Effector memory CD4-positive, alpha-beta T cell (primary cell): ENCODE results near the gene TMEM100.

Experiments
- DNase-seq, 3 donors: peaks; one replicate each; pipeline ENCODE4 v3.0.0-alpha.2; 2020
- H3K27ac ChIP-seq: 2 replicates; pipeline ENCODE4 v1.7.0; 2013; ENCODE audit warnings: mild to moderate bottlenecking, low read length, moderate library complexity; ENCODE audit not compliant: insufficient read depth, poor library complexity, severe bottlenecking
- H3K27me3 ChIP-seq: replicated peaks from 2 replicates; pipeline ENCODE4 v1.7.0; 2013; ENCODE audit warnings: mild to moderate bottlenecking, low read length; ENCODE audit not compliant: insufficient read depth, control insufficient read depth, poor library complexity, severe bottlenecking
- H3K36me3 ChIP-seq: 2 replicates; pipeline ENCODE4 v1.7.0; 2013; ENCODE audit warnings: mild to moderate bottlenecking, low read length, moderate library complexity; ENCODE audit not compliant: control insufficient read depth, insufficient read depth
- H3K4me1 ChIP-seq: 2 replicates; pipeline ENCODE4 v1.7.0; 2013; ENCODE audit warnings: low read length, mild to moderate bottlenecking; ENCODE audit not compliant: control insufficient read depth, insufficient read depth, poor library complexity, severe bottlenecking
- H3K4me3 ChIP-seq: 2 replicates; pipeline ENCODE4 v1.7.0; 2013; ENCODE audit warnings: low read length, low read depth, mild to moderate bottlenecking; ENCODE audit not compliant: insufficient read depth, poor library complexity, severe bottlenecking
- H3K9me3 ChIP-seq: 2 replicates; pipeline ENCODE4 v1.7.0; 2013; ENCODE audit warnings: mild to moderate bottlenecking, low read length, moderate library complexity; ENCODE audit not compliant: control insufficient read depth

Gene TMEM100

DNA sequence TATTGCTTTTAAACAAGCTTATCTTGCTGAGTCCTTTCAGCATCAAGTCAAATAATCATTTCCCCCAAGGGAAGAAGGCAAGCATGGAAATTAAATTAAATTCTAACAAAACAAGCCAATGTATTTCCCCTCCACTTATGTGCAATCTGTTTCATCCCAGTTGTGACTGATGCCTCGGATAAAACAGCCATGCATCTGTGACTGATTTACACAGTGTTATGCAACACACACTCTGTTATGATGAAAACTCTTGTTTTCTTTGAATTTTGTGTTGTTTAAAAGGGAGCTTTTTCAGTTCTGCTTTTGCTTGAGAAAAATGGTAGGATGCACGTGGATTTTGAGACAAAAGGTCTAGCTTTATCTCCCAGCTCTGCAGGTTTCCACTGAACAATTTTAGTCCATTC, 32.6 kb downstream of the TMEM100 start:
- Histone ChIP-seq H3K4me1 (no peaks in the 10 kb centered on the region), H3K36me3 (no peaks in the 10 kb centered on the region), H3K9me3 (no peaks in the 10 kb centered on the region), H3K27me3 (no peaks in the 10 kb centered on the region), H3K4me3 (no peak overlapping the region), H3K27ac (no peak overlapping the region)
- DNase-seq = no peak

GRCh38 chr17:55689672-55690071, 33.0 kb downstream of the TMEM100 start:
- Histone ChIP-seq H3K27ac (no peak overlapping the region), H3K4me3 (no peak overlapping the region), H3K4me1 (no peaks in the 10 kb centered on the region), H3K27me3 (no peaks in the 10 kb centered on the region), H3K36me3 (no peaks in the 10 kb centered on the region), H3K9me3 (no peaks in the 10 kb centered on the region)
- no peak for DNase-seq

- no peaks in the 10 kb centered on the region for H3K27me3 ChIP-seq
- H3K9me3 ChIP-seq = no peaks in the 10 kb centered on the region
- DNase-seq = no peak
- no peak overlapping the region for H3K4me3 ChIP-seq
- no peaks in the 10 kb centered on the region for H3K4me1 ChIP-seq
- H3K36me3 ChIP-seq = no peaks in the 10 kb centered on the region
- no peak overlapping the region for H3K27ac ChIP-seq
These were observed 34.6 kb downstream of the TMEM100 start for GRCh38 chr17:55688057-55688456.

GRCh38 chr17:55687037-55687436, 35.6 kb downstream of the TMEM100 start:
- no peaks in the 10 kb centered on the region for H3K27me3 ChIP-seq
- H3K27ac ChIP-seq = no peak overlapping the region
- no peaks in the 10 kb centered on the region for H3K4me1 ChIP-seq
- H3K4me3 ChIP-seq = no peak overlapping the region
- no peaks in the 10 kb centered on the region for H3K9me3 ChIP-seq
- no peak for DNase-seq
- H3K36me3 ChIP-seq = no peaks in the 10 kb centered on the region

DNA sequence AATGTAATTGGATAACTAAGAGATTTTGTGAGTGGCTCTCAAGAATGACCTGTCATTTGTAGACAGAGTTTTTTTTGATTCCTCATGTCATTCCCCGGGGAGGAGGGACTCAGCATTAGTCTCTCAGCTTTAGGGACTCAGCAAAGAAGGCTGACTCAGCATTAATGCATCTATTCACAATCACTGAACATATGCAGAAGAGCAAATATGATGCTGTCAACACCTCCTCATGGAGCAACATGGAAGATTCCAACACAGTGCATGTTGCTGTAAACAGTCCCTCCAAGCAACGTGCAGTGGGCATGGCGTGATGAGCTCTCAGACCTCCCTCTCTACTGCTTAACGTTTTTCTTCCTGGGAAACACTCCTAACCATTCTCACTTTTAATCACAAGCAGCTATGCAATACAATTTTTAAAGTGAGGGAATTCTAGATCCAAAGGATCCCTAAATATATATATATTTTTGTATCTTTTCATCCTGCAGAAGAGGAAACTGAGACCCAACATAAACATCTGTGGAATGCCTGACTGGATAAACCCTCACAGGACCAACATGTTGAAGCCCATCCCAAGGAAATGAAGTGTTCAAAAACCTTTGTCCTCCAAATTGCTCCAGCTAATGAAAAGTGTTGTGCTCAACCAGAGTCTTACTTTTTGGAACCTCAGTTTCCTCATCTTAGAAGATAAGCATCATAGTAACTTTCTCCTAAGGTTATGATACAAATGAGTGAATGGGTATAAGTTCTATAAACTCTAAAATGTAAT, 38.9 kb downstream of the TMEM100 start:
- H3K9me3 ChIP-seq = no peaks in the 10 kb centered on the region
- no peaks in the 10 kb centered on the region for H3K36me3 ChIP-seq
- H3K4me3 ChIP-seq = no peak overlapping the region
- H3K27me3 ChIP-seq = no peaks in the 10 kb centered on the region
- no peak overlapping the region for H3K27ac ChIP-seq
- H3K4me1 ChIP-seq = no peaks in the 10 kb centered on the region
- DNase-seq = no peak

DNA sequence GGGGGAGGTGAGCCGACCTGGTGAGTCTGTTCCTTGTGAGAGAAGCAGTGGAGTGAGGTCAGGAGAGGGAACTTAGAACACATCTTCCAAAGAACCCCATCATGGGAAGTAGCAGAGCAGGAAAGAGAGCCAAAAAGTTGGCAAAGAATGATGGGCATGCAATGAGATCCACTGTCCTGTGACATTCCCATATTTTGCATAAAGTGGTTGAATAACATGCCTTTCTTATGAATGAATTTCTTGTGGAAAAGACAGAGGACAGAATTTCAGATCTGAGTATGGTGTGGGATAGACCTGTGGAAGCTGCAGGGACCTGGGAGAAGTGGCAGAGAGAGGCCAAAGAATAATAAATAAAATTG, 41.3 kb downstream of the TMEM100 start:
- Histone ChIP-seq H3K4me3 (no peak overlapping the region), H3K27ac (no peak overlapping the region), H3K27me3 (no peaks in the 10 kb centered on the region), H3K9me3 (no peaks in the 10 kb centered on the region), H3K4me1 (no peaks in the 10 kb centered on the region), H3K36me3 (no peaks in the 10 kb centered on the region)
- no peak for DNase-seq

- Histone ChIP-seq H3K9me3 (no peaks in the 10 kb centered on the region), H3K27ac (no peak overlapping the region), H3K4me1 (no peaks in the 10 kb centered on the region), H3K4me3 (no peak overlapping the region), H3K27me3 (no peaks in the 10 kb centered on the region), H3K36me3 (no peaks in the 10 kb centered on the region)
- DNase-seq = no peak
These were observed 41.9 kb downstream of the TMEM100 start for GRCh38 chr17:55680686-55681341.

DNA sequence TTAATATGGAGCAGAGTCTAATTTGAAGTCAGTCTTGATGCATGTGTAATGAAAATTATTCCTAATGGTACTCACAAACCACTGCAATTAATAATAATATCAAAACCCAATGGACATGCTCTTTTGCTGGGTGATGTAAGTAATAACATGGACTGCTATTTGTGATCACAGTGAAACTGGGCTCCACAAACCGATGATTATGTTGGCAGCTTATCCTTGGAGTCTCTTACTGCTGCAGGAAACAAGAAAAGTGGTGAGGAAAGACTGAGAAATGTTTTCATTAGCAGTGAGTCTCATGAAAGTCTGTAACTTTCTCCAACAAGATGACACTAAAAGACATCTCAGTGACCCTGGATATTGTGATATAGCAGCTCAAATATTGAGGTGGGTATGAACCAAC, 45.2 kb downstream of the TMEM100 start:
- DNase-seq = no peak
- Histone ChIP-seq H3K27me3 (no peaks in the 10 kb centered on the region), H3K4me3 (no peak overlapping the region), H3K36me3 (no peaks in the 10 kb centered on the region), H3K27ac (no peak overlapping the region), H3K9me3 (no peaks in the 10 kb centered on the region), H3K4me1 (no peaks in the 10 kb centered on the region)

DNA sequence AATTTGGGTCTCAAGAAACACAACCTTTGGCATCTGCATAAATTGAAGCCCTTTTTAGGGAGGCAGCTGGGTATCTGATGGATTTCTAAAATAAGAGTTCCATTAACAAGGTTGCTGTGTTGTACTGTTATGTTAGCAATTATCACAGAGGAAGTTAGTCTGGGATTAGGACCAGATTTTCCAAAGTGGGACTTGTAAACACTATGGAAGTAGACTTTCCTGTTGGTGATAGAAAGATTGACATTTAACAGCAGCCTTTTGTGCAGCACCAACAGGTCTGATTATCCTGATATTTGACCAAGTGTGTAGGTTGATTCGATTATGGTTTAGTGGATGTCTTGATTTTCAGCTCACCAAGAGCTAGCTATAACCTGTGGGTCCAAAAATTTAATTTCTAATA, 46.4 kb downstream of the TMEM100 start:
- no peaks in the 10 kb centered on the region for H3K27me3 ChIP-seq
- H3K27ac ChIP-seq = no peak overlapping the region
- no peaks in the 10 kb centered on the region for H3K36me3 ChIP-seq
- no peaks in the 10 kb centered on the region for H3K4me1 ChIP-seq
- no peak for DNase-seq
- H3K4me3 ChIP-seq = no peak overlapping the region
- no peaks in the 10 kb centered on the region for H3K9me3 ChIP-seq

GRCh38 chr17:55673743-55674506, 48.7 kb downstream of the TMEM100 start:
- no peak for DNase-seq
- H3K4me1 ChIP-seq = no peaks in the 10 kb centered on the region

More at GRCh38 chr17:55673743-55674506, 48.7 kb downstream of the TMEM100 start:
- Histone ChIP-seq H3K9me3 (no peaks in the 10 kb centered on the region), H3K27ac (no peak overlapping the region), H3K4me3 (no peak overlapping the region), H3K27me3 (no peaks in the 10 kb centered on the region), H3K36me3 (no peaks in the 10 kb centered on the region)
